K562 (cell line): ENCODE data around the gene DNASE1L2. TPM values are rescaled to one million over a fixed set of nuclear protein-coding genes. Genes with fewer than 3 reads are reported as not detected.

Source experiments
- ATAC-seq: fragments of 200-7000 bp; cut with Tn5 transposase; 3 replicates; pipeline ENCODE4 v1.9.1; 2020; ENCODE audit warnings: moderate library complexity
- BruUV-seq: library from RNA; stranded (reverse); fragments of 400-500 nt; replicated peaks from 2 replicates; lab custom pipeline; 2021; lab: Mats Ljungman, UMichigan
- CTCF ChIA-PET: fragments of 300-600 bp; formaldehyde crosslinking; extraction: SDS; loops from one replicate; lab custom pipeline; 2021; ENCODE audit warnings: low intra/inter-chr PET ratio; lab: Yijun Ruan, JAX
- POLR2A ChIA-PET: fragments of 300-600, 350-650 bp; sonication (Branson Sonifier 250); formaldehyde crosslinking; extraction: SDS; loops from one replicate; lab custom pipeline; 2021; ENCODE audit warnings: antibody characterized with exemption, inconsistent platforms; lab: Yijun Ruan, JAX
- DNase-seq, 4 experiments: peaks; one replicate each; pipeline versions ENCODE4 v3.0.0 to v3.0.0-alpha.2; 2011 to 2018; ENCODE audit warnings: low spot score in 3 of 4, mixed read lengths in 3 of 4; ENCODE audit errors: extremely low read depth in 1 of 4
- FAIRE-seq: peaks from 2 replicates; lab custom pipeline; 2011; peaks lifted over from hg19 to GRCh38; lab: Jason Lieb, UNC
- H2AFZ ChIP-seq: 2 replicates; pipeline ENCODE4 v1.6.0; 2011; ENCODE audit warnings: low read depth, low read length, control low read depth, inconsistent platforms
- H3K27ac ChIP-seq: fragments of 200-600 bp; 3 replicates; pipeline ENCODE4 v1.8.0; 2011; ENCODE audit warnings: low read depth, mild to moderate bottlenecking, control low read depth, inconsistent platforms, low read length, moderate library complexity, mixed read lengths; ENCODE audit errors: extremely low read depth
- H3K27me3 ChIP-seq, 2 experiments: fragments of 300-600 bp in 1 of 2; 2 replicates in 1 of 2; 3 replicates in 1 of 2; pipeline versions ENCODE4 v1.6.0 to v1.8.0; 2011; ENCODE audit warnings: inconsistent platforms in 2 of 2, low read length in 2 of 2, mild to moderate bottlenecking in 1 of 2, mixed read lengths in 1 of 2, moderate library complexity in 1 of 2; ENCODE audit not compliant: control insufficient read depth in 2 of 2, insufficient read depth in 2 of 2
- H3K36me3 ChIP-seq: fragments of 300-600 bp; 3 replicates; pipeline ENCODE4 v1.8.0; 2011; ENCODE audit warnings: mild to moderate bottlenecking, low read length, inconsistent platforms; ENCODE audit not compliant: control insufficient read depth, insufficient read depth
- H3K4me1 ChIP-seq, 2 experiments: fragments of 200-600 bp in 1 of 2; replicated peaks in 1 of 2; 2 replicates in 1 of 2; 3 replicates in 1 of 2; pipeline versions ENCODE4 v1.5.1 to v1.8.0; 2011; ENCODE audit warnings: inconsistent platforms in 2 of 2, low read length in 2 of 2, mild to moderate bottlenecking in 1 of 2, mixed read lengths in 1 of 2, moderate library complexity in 1 of 2; ENCODE audit not compliant: control insufficient read depth in 2 of 2, insufficient read depth in 2 of 2
- H3K4me2 ChIP-seq: 2 replicates; pipeline ENCODE4 v1.6.1; 2011; ENCODE audit warnings: low read length, control low read depth, inconsistent platforms, mixed read lengths; ENCODE audit not compliant: insufficient read depth
- H3K4me3 ChIP-seq: fragments of 200-600 bp; sonication (generic), shearing (Covaris generic); 2 replicates; pipeline ENCODE4 v1.5.1; 2016; ENCODE audit warnings: control low read depth, inconsistent platforms
- H3K79me2 ChIP-seq: fragments of 200-600 bp; 3 replicates; pipeline ENCODE4 v1.8.0; 2011; ENCODE audit warnings: low read length, inconsistent platforms; ENCODE audit not compliant: control insufficient read depth, insufficient read depth
- H3K9ac ChIP-seq, 2 experiments: 2 replicates each; pipeline versions ENCODE4 v1.6.0 to v1.6.1; 2011; ENCODE audit warnings: low read depth in 2 of 2, low read length in 2 of 2, control low read depth in 1 of 2, inconsistent platforms in 1 of 2, mild to moderate bottlenecking in 1 of 2, mixed read lengths in 1 of 2; ENCODE audit not compliant: insufficient read depth in 1 of 2
- H3K9me1 ChIP-seq: one replicate; pipeline ENCODE4 v1.6.0; 2011; ENCODE audit warnings: inconsistent platforms, mild to moderate bottlenecking, low read length, moderate library complexity; ENCODE audit not compliant: control insufficient read depth, insufficient read depth
- H3K9me3 ChIP-seq: replicated peaks from 2 replicates; pipeline ENCODE4 v1.5.1; 2011; ENCODE audit warnings: low read depth, low read length, inconsistent platforms; ENCODE audit not compliant: control insufficient read depth, insufficient read depth
- H4K20me1 ChIP-seq: replicated peaks from 2 replicates; pipeline ENCODE4 v1.6.1; 2011; ENCODE audit warnings: low read length, inconsistent platforms, mixed read lengths; ENCODE audit not compliant: control insufficient read depth, insufficient read depth
- ARID3A ChIP-seq: IDR thresholded peaks from 2 replicates; pipeline ENCODE4 v1.6.1; 2012; ENCODE audit warnings: low read depth, low read length, improper control_type of control experiment, borderline replicate concordance
- ATF7 ChIP-seq: fragments of 450-650 bp; IDR thresholded peaks from 2 replicates; pipeline ENCODE4 v1.7.1; 2014; ENCODE audit warnings: mild to moderate bottlenecking, moderate library complexity
- FUS ChIP-seq: fragments of 200-400 bp; formaldehyde crosslinking; optimal IDR thresholded peaks from 2 replicates; pipeline ENCODE3; 2017; ENCODE audit warnings: low read depth, low read length
- MEIS2 ChIP-seq: fragments of 450-650 bp; IDR thresholded peaks from 2 replicates; pipeline ENCODE4 v1.6.1; 2014; ENCODE audit warnings: mild to moderate bottlenecking; ENCODE audit not compliant: partially characterized antibody
- RBFOX2 ChIP-seq: fragments of 200-400 bp; formaldehyde crosslinking; IDR thresholded peaks from 2 replicates; pipeline ENCODE4 v1.6.1; 2017; ENCODE audit warnings: low read depth, mild to moderate bottlenecking, low read length, moderate library complexity
- SIN3B ChIP-seq: fragments of 450-650 bp; IDR thresholded peaks from 2 replicates; pipeline ENCODE4 v1.6.1; 2017; ENCODE audit warnings: low read depth, mild to moderate bottlenecking, moderate library complexity
- SLC30A9 ChIP-seq: fragments of 250-450 bp; sonication (Bioruptor Pico); IDR thresholded peaks from 2 replicates; pipeline ENCODE4 v1.8.0; 2022; ENCODE audit warnings: mild to moderate bottlenecking, moderate library complexity
- ZBTB7A ChIP-seq: IDR thresholded peaks from 2 replicates; pipeline ENCODE4 v1.6.1; 2011; ENCODE audit warnings: low read depth, mild to moderate bottlenecking, low read length, moderate library complexity, borderline replicate concordance; ENCODE audit not compliant: control insufficient read depth
- WGBS: fragments of 100-300 bp; shearing (Covaris generic); methylation state at CpG from one replicate; pipeline ENCODE4 v1.1.6; 2016; ENCODE audit warnings: low coverage, mixed read lengths; ENCODE audit not compliant: insufficient coverage; ENCODE audit errors: missing lambda C conversion rate; 5-methylcytosine and 5-hydroxymethylcytosine counted together
- in situ Hi-C: fragments of 300-500 bp; cut with MboI; formaldehyde crosslinking; loops from 4 replicates; pipeline ENCODE4 v1.15.0; 2018; ENCODE audit warnings: inconsistent platforms, mixed read lengths
- intact Hi-C: fragments of 100-400 bp; cut with micrococcal nuclease; formaldehyde crosslinking; loops from 2 replicates; pipeline ENCODE4 v1.14.2; 2022
- polyA plus RNA-seq, 8 experiments: library from polyadenylated mRNA; depleted of rRNA in 4 of 8; stranded (reverse) in 5 of 8; unstranded in 3 of 8; fragments of >200 nt; fragmentation: Nextera tagmentation in 2 of 8; fragmentation: Illumina TruSeq in 1 of 8; extraction: Ambion mirVana in 2 of 8; extraction: Trizol in 1 of 8; gene quantifications; 2 replicates each; pipeline versions ENCODE4 v1.2.1 to v1.2.3, GENCODE V29; 2011 to 2014; ENCODE audit warnings: inconsistent platforms in 1 of 8, missing spikeins in 1 of 8
- total RNA-seq, 7 experiments: library from RNA; depleted of rRNA in 6 of 7; stranded (reverse); fragments of >200 nt in 6 of 7; fragmentation: Illumina TruSeq in 2 of 7; extraction: Trizol in 2 of 7; gene quantifications; 2 replicates each; pipeline versions ENCODE4 v1.2.1 to v1.2.3, GENCODE V29; 2011 to 2021; ENCODE audit warnings: low replicate concordance in 1 of 7

Gene DNASE1L2
- total and polyA plus RNA-seq, 9 of the 15 experiments (the other 6 are each of a cell fraction or from before 2014, with no cell fraction given) = 0.08 to 2.7 (median 1.7) TPM; not detected in 1

- Histone ChIP-seq H3K27me3 (no peaks in the 10 kb centered on the region), H3K4me2 (no peak overlapping the region), H3K27ac (no peak overlapping the region), H3K9me1 (no peaks in the 10 kb centered on the region), H3K9ac (peak overlapping the region in 1 of 2 experiments; percentile 89; a peak in 2 of 4 replicates), H2AFZ (no peak overlapping the region), H4K20me1 (no peaks in the 10 kb centered on the region), H3K4me1 (peaks cover 2 to 87% of the 10 kb centered on the region in 2 experiments; a peak in 3 of 5 replicates)
- CTCF ChIA-PET = no interaction called here
- ATAC-seq (no peak), DNase-seq (no peak)
- WGBS = 72% methylated on average over 14 of the region's 20 CpGs
- no peak for TF ChIP-seq SLC30A9 (CRISPR knock-in tag)
- TF ChIP-seq SIN3B = no peak
- 0 out of 2 replicates have a peak, but pooled peaks have one; percentile 12 for TF ChIP-seq RBFOX2
- TF ChIP-seq ARID3A = no peak
- no peak for TF ChIP-seq MEIS2
- TF ChIP-seq ATF7 = no peak
- TF ChIP-seq FUS = no peak
- TF ChIP-seq ZBTB7A = peak; percentile 12; the same call in 1 of the 2 replicates
- TF ChIP-seq, all 486 proteins: peak for 2
- Histone ChIP-seq H3K79me2 (no peaks in the 10 kb centered on the region), H3K4me3 (no peak overlapping the region; the same call in 1 of the 2 replicates), H3K9me3 (no peaks in the 10 kb centered on the region), H3K36me3 (no peaks in the 10 kb centered on the region)
- intact Hi-C loops (no loop called here), in situ Hi-C loops (no loop called here)
- FAIRE-seq = no peak
- POLR2A ChIA-PET = no interaction called here
- no TSS peak for BruUV-seq
These were observed 49.7 kb upstream of the DNASE1L2 start for GRCh38 chr16:2186505-2186904.
